Duodenal mucosa (tissue), 2 donors: ENCODE data around the gene CAMK1G.

Source experiments
- H3K27ac ChIP-seq: one replicate; pipeline ENCODE4 v1.7.0; 2013; ENCODE audit warnings: low read depth, low read length
- H3K27me3 ChIP-seq, 2 donors: one replicate each; pipeline ENCODE4 v1.7.0; 2013; ENCODE audit warnings: low read length in 2 of 2, control low read depth in 1 of 2; ENCODE audit not compliant: insufficient read depth in 2 of 2, control insufficient read depth in 1 of 2
- H3K36me3 ChIP-seq, 2 donors: one replicate each; pipeline ENCODE4 v1.7.0; 2013; ENCODE audit warnings: low read length in 2 of 2, control low read depth in 1 of 2; ENCODE audit not compliant: insufficient read depth in 2 of 2, control insufficient read depth in 1 of 2
- H3K4me1 ChIP-seq, 2 donors: one replicate each; pipeline ENCODE4 v1.7.0; 2013; ENCODE audit warnings: low read length in 2 of 2, control low read depth in 1 of 2; ENCODE audit not compliant: insufficient read depth in 2 of 2, control insufficient read depth in 1 of 2
- H3K4me3 ChIP-seq, 2 donors: one replicate each; pipeline ENCODE4 v1.7.0; 2013; ENCODE audit warnings: low read length in 2 of 2, low read depth in 1 of 2
- H3K9ac ChIP-seq, 2 donors: one replicate each; pipeline ENCODE4 v1.7.0; 2013; ENCODE audit warnings: low read length in 2 of 2, low read depth in 1 of 2
- H3K9me3 ChIP-seq, 2 donors: one replicate each; pipeline ENCODE4 v1.7.0; 2013; ENCODE audit warnings: low read length in 2 of 2, control low read depth in 1 of 2; ENCODE audit not compliant: control insufficient read depth in 1 of 2

Gene CAMK1G

GRCh38 chr1:209585197-209585596, 1.7 kb downstream of the CAMK1G start:
- no peak overlapping the region for H3K27ac ChIP-seq
- no peaks in the 10 kb centered on the region for H3K9me3 ChIP-seq
- H3K9ac ChIP-seq, result no peak overlapping the region
- peaks cover 20 to 53% of the 10 kb centered on the region in 2 donors for H3K27me3 ChIP-seq
- peaks cover 8 to 10% of the 10 kb centered on the region in 2 donors for H3K4me1 ChIP-seq
- H3K36me3 ChIP-seq, result no peaks in the 10 kb centered on the region
- peak overlapping the region; percentile 33 to 56 for H3K4me3 ChIP-seq

- H3K27ac ChIP-seq, result no peak overlapping the region
- H3K27me3 ChIP-seq, result peaks cover 20 to 49% of the 10 kb centered on the region in 2 donors
- H3K4me3 ChIP-seq, result peak overlapping the region; percentile 33 to 56
- H3K36me3 ChIP-seq, result no peaks in the 10 kb centered on the region
- H3K9ac ChIP-seq, result no peak overlapping the region
- H3K4me1 ChIP-seq, result peaks cover 8 to 10% of the 10 kb centered on the region in 2 donors
- H3K9me3 ChIP-seq, result no peaks in the 10 kb centered on the region
These were observed 2.2 kb downstream of the CAMK1G start for GRCh38 chr1:209585672-209586071.

GRCh38 chr1:209586221-209586740, 2.8 kb downstream of the CAMK1G start:
- no peaks in the 10 kb centered on the region for H3K9me3 ChIP-seq
- peaks cover 8 to 10% of the 10 kb centered on the region in 2 donors for H3K4me1 ChIP-seq
- H3K27ac ChIP-seq, result no peak overlapping the region
- H3K27me3 ChIP-seq, result peaks cover 20 to 46% of the 10 kb centered on the region in 2 donors
- H3K36me3 ChIP-seq, result no peaks in the 10 kb centered on the region
- no peak overlapping the region for H3K9ac ChIP-seq
- peak overlapping the region; percentile 33 to 56 for H3K4me3 ChIP-seq

- Histone ChIP-seq H3K9ac (no peak overlapping the region), H3K4me1 (peaks cover 8 to 10% of the 10 kb centered on the region in 2 donors), H3K27me3 (peaks cover 20 to 39% of the 10 kb centered on the region in 2 donors), H3K4me3 (no peak overlapping the region), H3K27ac (no peak overlapping the region), H3K9me3 (no peaks in the 10 kb centered on the region), H3K36me3 (no peaks in the 10 kb centered on the region)
These were observed 4.3 kb downstream of the CAMK1G start for GRCh38 chr1:209587789-209588188.

- Histone ChIP-seq H3K4me3 (no peak overlapping the region), H3K27ac (no peak overlapping the region), H3K36me3 (no peaks in the 10 kb centered on the region), H3K9me3 (no peaks in the 10 kb centered on the region), H3K9ac (no peak overlapping the region), H3K27me3 (peaks cover 7 to 22% of the 10 kb centered on the region in 2 donors), H3K4me1 (peaks cover 8 to 10% of the 10 kb centered on the region in 2 donors)
These were observed 5.9 kb downstream of the CAMK1G start for GRCh38 chr1:209589440-209589839.

- no peaks in the 10 kb centered on the region for H3K9me3 ChIP-seq
- H3K4me1 ChIP-seq, result peaks cover 8 to 10% of the 10 kb centered on the region in 2 donors
- H3K9ac ChIP-seq, result no peak overlapping the region
- no peak overlapping the region for H3K4me3 ChIP-seq
- H3K27me3 ChIP-seq, result peaks cover 4 to 18% of the 10 kb centered on the region in 2 donors
- no peaks in the 10 kb centered on the region for H3K36me3 ChIP-seq
- H3K27ac ChIP-seq, result no peak overlapping the region
These were observed 6.3 kb downstream of the CAMK1G start for GRCh38 chr1:209589863-209590262.

- no peaks in the 10 kb centered on the region for H3K36me3 ChIP-seq
- H3K4me1 ChIP-seq, result peaks cover 7 to 8% of the 10 kb centered on the region in 2 donors
- H3K9ac ChIP-seq, result no peak overlapping the region
- H3K9me3 ChIP-seq, result no peaks in the 10 kb centered on the region
- no peak overlapping the region for H3K4me3 ChIP-seq
- H3K27me3 ChIP-seq, result peaks cover 2 to 12% of the 10 kb centered on the region in 2 donors
- no peak overlapping the region for H3K27ac ChIP-seq
These were observed 6.9 kb downstream of the CAMK1G start for GRCh38 chr1:209590405-209590804.

GRCh38 chr1:209593747-209594146, 10.2 kb downstream of the CAMK1G start:
- Histone ChIP-seq H3K27ac (no peak overlapping the region), H3K9me3 (no peaks in the 10 kb centered on the region), H3K27me3 (peaks cover 0 to 3% of the 10 kb centered on the region in 2 donors), H3K36me3 (no peaks in the 10 kb centered on the region), H3K4me1 (no peaks in the 10 kb centered on the region), H3K4me3 (no peak overlapping the region), H3K9ac (no peak overlapping the region)

- Histone ChIP-seq H3K4me3 (no peak overlapping the region), H3K9ac (no peak overlapping the region), H3K4me1 (no peaks in the 10 kb centered on the region), H3K27me3 (peaks cover 0 to 3% of the 10 kb centered on the region in 2 donors), H3K36me3 (no peaks in the 10 kb centered on the region), H3K27ac (no peak overlapping the region), H3K9me3 (no peaks in the 10 kb centered on the region)
These were observed 10.9 kb downstream of the CAMK1G start for GRCh38 chr1:209594440-209594839.

- Histone ChIP-seq H3K4me1 (no peaks in the 10 kb centered on the region), H3K27me3 (peaks cover 0 to 3% of the 10 kb centered on the region in 2 donors)
These were observed 11.5 kb downstream of the CAMK1G start for GRCh38 chr1:209595028-209595427.

More at GRCh38 chr1:209595028-209595427, 11.5 kb downstream of the CAMK1G start:
- Histone ChIP-seq H3K4me3 (no peak overlapping the region), H3K27ac (no peak overlapping the region), H3K9me3 (no peaks in the 10 kb centered on the region), H3K36me3 (no peaks in the 10 kb centered on the region), H3K9ac (no peak overlapping the region)
